GM19043 (cell line): ENCODE results near the gene CIROP.
A peak's percentile ranks its signal among the peaks of the same experiment; 100 is the strongest.

Source experiments
- ATAC-seq: cut with Tn5 transposase; IDR thresholded peaks from one replicate; pipeline ENCODE4 v1.9.1; 2021; ENCODE audit warnings: low read depth; ENCODE audit not compliant: unreplicated experiment

Gene CIROP

DNA sequence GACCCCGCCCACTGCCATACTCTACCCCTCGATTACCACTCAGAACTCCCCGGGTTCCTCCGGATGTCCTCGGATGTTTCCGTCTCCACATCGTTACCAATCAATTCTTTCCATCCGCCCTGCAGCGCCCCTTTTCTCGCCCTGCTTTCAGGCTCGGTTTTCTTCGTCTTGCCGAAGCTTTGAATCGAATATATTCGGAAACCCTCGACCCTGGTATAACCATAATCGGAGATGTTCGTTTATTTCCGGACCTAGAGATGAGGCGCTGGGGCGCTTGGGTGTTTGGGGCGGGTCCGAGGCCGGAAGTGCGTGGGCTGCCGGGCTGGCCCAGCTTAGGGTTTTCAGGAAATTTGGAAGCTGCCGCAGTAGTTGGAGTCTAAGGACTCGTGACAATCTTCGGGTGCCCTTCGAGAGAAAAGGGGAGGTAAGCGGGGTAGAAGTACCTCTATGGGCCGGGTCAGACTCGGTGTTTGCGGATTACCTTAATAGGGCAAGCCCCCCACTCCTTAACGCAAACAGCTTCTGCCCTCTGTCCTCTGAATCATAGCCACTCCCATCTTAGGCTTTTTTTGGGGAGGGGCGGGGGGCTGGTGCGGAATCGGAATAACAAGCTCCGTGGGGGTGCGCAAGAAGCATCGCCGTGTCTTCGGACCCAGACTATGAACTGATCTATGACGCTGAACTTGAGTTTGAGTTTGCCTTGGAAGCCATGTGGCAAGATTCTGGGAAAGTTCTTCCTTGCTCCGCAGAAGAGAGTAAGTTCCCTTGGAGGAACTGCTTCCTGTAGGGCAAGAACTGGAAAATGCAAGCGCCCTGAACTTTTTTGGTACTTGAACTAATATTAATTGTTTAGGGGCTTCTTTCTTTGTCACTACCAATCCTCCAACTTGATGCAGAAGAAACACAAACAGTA lies 9.3 kb downstream of the CIROP start, which contains the start of gene C14orf119:
Gene C14orf119 (plus strand): TSS at position 310 of the 913 bp plus-strand sequence. CDS start 2,154 bp downstream, outside the sequence.
- peak; percentile 87 for ATAC-seq

- peak; percentile 16 for ATAC-seq
Observed at GRCh38 chr14:23094666-23095195, 10.1 kb downstream of the CIROP start, which contains the start of gene ACIN1. Gene ACIN1 (minus strand): TSS chr14:23095136. CDS start chr14:23095112, 24 bp downstream.

DNA sequence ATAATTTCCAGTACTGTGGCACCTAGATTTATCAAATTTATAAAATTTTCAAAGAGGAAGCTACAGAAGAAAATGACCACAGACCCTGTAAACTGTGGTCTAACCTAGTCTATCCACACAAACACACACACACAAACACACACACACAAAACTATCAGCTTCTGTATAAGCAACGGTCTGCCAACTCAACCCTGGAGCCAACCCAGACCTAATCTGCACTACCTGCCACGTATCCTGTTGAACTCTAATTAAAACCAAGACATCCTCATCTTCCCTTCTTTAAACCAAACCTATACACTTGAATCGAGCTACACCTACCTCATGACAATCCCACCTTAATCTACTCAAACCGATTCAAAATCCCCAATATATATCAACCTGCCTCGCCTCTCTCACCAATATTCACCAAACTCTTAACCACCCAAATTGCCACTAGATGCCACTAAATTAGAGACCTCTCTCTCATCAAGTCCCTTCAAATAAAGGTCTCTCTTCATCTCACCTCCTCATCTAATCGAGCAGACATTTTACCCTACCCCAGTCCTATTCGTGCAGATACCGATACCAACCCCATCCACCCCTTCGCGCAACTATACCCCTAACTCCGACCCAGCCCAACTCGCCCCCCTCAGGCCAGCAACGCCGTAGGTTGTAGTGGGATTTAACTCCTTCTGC lies 10.7 kb downstream of the CIROP start:
- peak; percentile 27 for ATAC-seq

DNA sequence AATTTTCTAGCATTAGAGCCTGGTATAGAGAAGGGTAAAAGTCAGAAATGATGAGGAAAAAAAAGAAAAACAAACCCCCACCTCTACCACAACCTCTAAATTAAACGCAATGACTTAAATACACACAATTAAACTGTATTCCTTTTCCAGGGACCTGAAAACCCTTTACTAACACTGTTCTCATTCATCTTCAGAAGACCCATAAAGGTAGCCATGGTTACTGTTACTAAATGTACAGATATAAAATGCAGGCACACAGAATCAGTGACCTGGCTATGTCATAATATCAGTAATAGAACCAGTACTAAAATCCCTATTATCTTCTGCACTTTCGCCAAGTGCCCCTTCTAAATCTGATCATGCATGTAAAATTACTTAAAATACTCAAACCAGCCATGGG lies 11.3 kb downstream of the CIROP start:
- ATAC-seq, result no peak

DNA sequence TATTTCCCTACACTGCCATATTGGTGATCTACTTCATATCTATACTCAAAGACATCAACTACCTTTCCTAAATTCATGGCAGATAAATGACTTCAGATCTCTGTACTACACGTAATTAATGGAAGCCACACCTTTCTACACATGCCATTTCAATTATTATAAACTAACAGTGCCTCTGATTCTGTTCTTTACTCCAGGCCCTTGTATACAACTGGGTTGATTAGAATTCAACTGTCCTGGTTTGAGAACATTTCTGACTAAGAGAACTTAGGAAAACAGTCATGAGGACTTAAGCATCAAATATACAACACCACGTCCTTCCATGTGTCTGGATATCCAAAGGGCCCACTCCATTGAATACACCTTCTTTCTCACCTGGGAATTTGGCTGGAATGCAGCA lies 11.7 kb downstream of the CIROP start:
- no peak for ATAC-seq

DNA sequence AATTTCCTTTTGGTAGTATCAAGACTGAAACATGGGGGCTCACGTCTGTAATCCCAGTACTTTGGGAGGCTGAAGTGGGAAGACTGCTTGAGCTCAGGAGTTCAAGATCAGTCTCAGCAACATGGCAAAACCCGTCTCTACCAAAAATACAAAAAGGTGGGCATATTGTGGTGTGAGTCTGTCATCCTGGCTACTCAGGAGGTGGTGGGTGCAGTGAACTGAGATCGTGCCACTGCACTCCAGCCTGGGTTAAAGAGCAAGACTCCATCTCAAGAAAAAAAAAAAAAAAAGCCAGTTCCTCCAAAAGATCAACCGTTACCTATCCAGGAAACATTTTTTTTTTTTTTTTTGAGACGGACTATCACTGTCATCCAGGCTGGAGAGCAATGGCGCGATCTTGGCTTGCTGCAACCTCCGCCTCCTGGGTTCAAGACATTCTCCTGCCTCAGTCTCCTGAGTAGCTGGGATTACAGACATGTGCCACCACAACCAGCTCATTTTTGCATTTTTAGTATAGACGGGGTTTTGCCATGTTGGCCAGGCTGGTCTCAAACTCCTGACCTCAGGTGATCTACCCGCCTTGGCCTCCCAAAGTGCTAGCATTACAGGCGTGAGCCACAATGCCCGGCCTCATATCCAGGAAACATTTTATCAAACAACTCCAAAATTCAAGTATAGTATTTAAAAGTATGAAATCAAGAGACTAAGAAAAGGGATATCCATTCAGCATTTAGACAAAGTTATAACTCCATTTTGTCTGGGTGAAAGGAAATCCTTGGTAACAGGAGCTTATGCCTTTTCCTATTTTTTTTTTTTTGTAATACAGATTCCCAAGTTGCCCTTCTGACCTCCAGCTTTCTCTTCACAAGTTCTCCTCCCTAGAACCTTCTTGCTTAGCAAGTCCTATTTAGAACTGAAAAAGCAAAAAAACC lies 13.2 kb downstream of the CIROP start:
- no peak for ATAC-seq

DNA sequence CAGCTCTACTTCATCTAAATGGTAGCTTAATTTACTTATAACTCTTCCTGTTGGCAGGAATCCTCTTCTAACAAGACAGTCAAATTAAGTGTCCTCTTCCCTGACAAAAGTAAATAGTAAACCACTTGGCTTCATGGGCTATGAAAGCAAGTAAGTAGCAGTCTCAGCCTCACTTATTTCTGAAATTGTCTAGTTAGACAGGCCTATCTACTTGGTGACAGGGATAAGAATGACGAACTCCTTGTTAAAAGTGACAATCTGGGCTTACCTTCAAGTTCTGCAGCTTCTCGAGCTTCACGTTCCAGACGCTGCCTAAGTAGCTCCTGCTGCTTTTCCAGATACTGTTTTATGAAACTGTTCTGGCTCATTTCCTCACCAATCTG lies 14.5 kb downstream of the CIROP start:
- ATAC-seq, result no peak

DNA sequence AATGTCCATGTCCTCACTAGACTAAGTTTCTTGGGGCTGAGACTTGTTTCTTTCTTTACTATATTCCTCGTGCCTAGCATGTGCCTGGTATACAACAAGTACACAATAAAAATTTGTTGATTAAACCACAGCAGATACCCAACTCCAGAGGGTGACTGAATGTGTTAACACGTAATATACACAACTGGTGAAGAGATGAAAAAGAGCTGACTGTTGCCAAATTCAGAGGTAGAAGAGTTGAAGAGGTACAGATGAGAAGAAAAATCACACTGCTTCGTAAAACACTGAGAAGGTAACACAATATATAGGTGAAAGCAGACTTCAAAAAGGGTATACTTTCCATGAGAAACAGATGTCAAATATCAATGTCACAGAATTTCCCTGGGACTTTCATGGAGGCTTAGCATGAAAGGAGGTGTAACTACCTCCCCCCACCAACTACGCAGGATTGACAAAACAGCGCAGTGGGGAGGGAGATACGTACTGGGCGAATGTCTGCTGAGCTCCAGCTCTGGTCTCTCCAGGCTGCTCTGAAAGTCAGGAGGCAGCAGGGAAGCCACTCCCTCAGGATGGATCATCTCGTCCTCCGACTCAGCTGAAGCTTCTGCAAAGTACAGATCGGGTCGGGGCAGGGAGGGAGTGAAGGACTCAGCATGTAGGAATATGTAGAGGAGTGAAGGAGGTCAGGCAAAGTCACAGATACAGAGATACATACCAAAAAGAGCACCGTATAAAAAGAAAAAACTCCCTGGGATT lies 15.1 kb downstream of the CIROP start:
- ATAC-seq, result no peak

GRCh38 chr14:23086565-23086964 lies 18.2 kb downstream of the CIROP start:
- ATAC-seq, result no peak

DNA sequence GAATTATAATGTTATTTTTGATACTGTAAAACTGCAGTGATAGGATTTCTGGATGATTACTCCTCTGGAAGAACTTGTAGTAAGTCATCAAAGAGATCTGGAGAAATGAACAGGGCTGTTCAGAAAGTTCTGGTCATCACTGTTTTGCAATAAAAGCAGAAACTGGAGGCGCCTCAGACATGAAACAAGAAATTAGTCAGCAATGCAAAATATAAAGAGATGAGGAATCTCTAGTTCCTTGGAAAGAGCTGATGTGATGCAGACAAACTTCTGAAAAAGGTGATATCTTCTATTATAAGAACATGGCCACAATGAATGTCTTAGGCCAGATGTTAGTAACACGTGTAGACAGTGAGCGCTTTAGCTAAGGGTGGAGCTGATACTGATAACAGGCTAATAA lies 19.3 kb downstream of the CIROP start:
- no peak for ATAC-seq

GRCh38 chr14:23080474-23080873 lies 24.3 kb downstream of the CIROP start:
- ATAC-seq, result no peak

DNA sequence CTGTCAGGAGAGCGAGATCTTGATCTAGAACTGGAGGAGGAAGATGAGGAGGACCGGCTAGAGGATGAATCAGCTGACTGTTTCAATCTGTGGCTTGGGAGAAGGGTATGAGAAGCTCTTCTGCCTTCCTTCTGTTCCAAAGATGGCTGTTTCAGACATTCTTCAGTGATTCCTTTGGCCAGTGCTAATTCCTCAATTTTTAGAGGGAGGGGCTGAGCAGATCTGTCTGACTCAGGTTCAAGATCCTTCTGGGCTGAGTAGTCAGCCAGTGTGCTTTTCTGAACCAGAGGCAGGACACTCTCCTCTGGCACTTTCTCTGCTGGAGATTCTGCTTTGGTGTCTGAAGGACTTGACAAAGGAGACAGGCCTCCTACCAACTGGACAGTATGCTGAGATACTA lies 25.1 kb downstream of the CIROP start:
- no peak for ATAC-seq

DNA sequence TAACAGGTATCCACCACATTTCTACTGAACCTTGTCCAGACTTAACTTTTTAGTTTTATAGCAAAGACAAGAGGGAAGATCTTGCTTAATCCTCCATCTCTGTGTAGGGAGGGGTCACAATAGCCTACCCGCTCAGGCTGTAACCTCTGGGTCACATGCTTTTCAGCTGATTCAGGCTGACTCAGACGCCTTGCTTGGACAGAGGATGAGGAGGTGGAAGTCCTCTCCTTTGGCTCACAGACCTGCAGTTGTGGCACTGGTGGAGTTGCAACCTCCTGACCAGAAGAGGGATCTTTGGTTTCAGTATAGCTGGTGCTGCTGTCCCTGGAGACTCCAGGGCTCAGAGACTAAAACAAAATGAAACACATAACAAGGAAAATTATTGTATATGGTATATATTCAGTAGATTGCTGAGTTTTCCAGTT lies 26.1 kb downstream of the CIROP start:
- no peak for ATAC-seq

- no peak for ATAC-seq
Observed at GRCh38 chr14:23077962-23078361, 26.8 kb downstream of the CIROP start.

DNA sequence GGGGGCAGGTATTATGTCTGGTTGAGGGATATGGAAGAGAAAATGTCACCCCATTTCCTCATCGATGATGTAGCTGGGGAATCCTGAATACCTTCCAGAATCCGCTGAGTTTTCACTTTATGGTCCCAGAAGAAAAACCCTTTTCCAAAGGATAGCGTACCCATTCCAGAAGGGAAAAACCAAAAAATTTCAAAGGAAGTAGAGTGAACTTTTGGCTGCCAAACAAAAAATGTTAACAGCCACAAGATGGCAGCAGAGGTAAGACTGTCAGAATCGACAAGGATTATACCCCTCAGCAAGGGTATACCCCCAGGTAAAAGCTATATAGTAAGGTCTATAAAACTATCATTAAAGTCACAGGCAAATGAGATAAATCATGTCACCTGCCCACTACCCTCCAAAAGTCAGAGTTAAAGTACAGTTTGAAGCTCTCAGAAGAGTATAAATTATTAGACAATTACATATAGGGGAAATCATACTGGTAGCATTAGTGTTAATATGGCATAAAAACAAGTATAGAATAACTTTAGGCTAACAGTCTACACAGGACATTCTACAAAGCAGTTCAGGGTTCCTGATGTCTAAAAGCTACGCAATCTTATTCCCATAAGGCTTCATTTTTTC lies 27.9 kb downstream of the CIROP start:
- no peak for ATAC-seq

DNA sequence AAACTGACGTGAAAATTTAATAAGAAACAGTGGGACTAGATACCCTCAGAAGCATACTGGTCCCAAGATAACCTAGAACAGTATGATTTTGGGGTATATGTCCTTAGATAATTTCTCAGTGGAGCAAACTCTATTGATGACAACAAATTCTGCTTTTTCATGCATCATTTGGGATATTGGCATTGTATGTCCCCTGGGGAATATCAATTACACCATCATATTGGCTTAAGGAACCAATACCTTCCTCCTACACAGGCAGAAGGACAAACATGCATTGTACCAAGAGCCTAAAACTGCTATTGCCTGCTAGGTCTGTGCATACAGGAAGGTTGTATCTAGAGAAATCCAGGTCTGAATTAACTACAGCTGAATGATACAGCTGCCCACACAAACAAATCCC lies 29.9 kb downstream of the CIROP start:
- no peak for ATAC-seq

DNA sequence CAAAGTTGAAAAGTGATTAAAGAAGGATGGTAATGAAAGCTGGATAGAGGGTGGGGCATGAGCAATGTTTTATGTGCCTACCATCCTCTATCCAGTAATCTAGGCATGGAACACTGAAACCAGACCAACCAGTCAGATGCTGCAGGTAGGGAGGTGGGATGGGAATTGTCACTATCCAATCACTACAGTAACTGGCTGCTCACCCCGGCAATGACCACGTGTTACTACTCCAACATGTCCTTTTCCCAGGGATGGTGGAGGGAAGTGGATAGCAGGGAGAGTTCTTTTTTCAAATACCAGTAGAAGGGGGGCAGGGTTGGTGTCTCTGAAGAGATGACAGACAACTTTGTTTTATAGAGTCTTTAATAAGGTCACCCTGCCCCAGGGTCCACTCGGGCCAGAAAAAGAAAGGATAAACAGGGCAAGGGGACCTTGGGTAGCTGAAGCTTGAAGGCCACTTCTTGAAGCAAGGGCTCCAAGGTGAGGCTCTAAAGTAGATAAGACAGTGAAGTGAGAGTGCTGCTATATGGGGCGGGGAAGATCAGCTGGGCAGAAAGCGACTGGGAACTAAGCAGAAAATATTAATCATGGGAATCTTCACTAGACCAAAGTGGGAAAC lies 32.8 kb downstream of the CIROP start:
- ATAC-seq, result no peak

DNA sequence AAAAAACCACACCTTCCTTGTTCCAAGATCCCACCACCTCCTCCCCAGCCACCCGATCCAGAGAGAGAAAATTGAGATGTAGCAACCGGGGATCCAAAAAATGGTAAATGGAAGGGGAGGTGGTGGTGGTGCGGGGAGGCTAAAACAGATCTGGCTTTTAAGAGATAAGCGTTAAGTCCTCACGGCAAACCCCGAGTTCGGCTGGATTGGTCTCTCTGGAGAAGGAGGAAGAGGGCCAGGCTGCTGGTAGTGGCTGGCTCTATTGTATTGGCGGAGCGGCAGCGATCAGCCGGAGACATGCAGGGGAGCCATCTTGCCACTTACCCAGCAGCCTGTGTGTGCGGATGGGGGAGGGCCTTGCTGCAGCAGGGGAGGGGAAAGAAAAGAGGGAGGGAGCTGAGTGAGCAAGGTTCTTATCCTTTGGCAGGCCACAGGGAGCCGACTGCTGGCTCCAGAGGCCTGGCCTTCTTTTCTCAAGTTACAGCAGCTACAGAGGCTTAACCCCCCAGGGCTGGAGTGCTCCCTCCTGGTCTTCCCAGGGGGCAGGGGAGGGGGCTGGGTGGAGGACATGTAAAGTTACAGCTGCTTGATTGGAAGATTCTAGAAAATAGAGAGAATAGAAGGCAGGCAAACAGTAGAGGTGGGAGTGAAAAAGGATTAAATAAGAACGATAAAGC lies 33.4 kb downstream of the CIROP start:
- peak; percentile 86 for ATAC-seq
